ENCODE measurements around the gene MDGA2. TPM values are rescaled to one million over a fixed set of nuclear protein-coding genes. Genes with fewer than 3 reads are reported as not detected.

MDGA2 gene
- total RNA-seq (2016; rRNA removed; fragmentation: Illumina TruSeq; extraction: Trizol) (not detected in 2 replicates), polyA plus RNA-seq (2011; rRNA removed) (not detected in 2 replicates), polyA minus RNA-seq (2011; rRNA and poly(A)+ RNA removed; ENCODE audit: low replicate concordance) (0.14 TPM in 1 of 2 replicates, not detected in the other), Bru-seq, nascent RNA (percentile 0 among the genes with signal in this experiment), BruChase-seq, experiment 1, labeled RNA remaining after a 6-hour chase (percentile 0 among the genes with signal in this experiment), BruChase-seq, experiment 2, labeled RNA remaining after a 2-hour chase (percentile 0 among the genes with signal in this experiment)
- total RNA-seq (2016; cell fraction: cytosol; rRNA removed; fragmentation: Illumina TruSeq; extraction: Trizol; ENCODE audit: low read depth): not detected in 2 replicates
- total RNA-seq (2016; cell fraction: insoluble cytoplasmic fraction; rRNA removed; fragmentation: Illumina TruSeq; extraction: Trizol): not detected in 2 replicates
- total RNA-seq (2016; cell fraction: membrane; rRNA removed; fragmentation: Illumina TruSeq; extraction: Trizol): not detected in 2 replicates
- not detected in 2 replicates for total RNA-seq (2016; cell fraction: nucleus; rRNA removed; fragmentation: Illumina TruSeq; extraction: Trizol)
- not detected in 2 replicates for polyA plus RNA-seq (2011; cell fraction: cytosol; rRNA removed)
- not detected in 2 replicates for polyA plus RNA-seq (2011; cell fraction: nucleus; rRNA removed)
- not detected in 2 replicates for polyA plus RNA-seq (2012)
- not detected in 2 replicates for polyA plus RNA-seq (2016; cell fraction: cytosol; fragmentation: Illumina TruSeq; extraction: Trizol; ENCODE audit: low read depth)
- not detected in 2 replicates for polyA plus RNA-seq (2016; cell fraction: insoluble cytoplasmic fraction; fragmentation: Illumina TruSeq; extraction: Trizol; ENCODE audit: low read depth)
- polyA plus RNA-seq (2016; cell fraction: membrane; fragmentation: Illumina TruSeq; extraction: Trizol; ENCODE audit: low read depth): not detected in 2 replicates
- not detected in 2 replicates for polyA plus RNA-seq (2016; cell fraction: nucleus; fragmentation: Illumina TruSeq; extraction: Trizol; ENCODE audit: insufficient read depth, low read depth)
- polyA minus RNA-seq (2011; cell fraction: cytosol; rRNA and poly(A)+ RNA removed): not detected in 2 replicates
- not detected in 2 replicates for polyA minus RNA-seq (2011; cell fraction: nucleus; rRNA and poly(A)+ RNA removed)
- long read RNA-seq, experiment 1: 0 reads
- long read RNA-seq, experiment 2: 0 reads

DNA sequence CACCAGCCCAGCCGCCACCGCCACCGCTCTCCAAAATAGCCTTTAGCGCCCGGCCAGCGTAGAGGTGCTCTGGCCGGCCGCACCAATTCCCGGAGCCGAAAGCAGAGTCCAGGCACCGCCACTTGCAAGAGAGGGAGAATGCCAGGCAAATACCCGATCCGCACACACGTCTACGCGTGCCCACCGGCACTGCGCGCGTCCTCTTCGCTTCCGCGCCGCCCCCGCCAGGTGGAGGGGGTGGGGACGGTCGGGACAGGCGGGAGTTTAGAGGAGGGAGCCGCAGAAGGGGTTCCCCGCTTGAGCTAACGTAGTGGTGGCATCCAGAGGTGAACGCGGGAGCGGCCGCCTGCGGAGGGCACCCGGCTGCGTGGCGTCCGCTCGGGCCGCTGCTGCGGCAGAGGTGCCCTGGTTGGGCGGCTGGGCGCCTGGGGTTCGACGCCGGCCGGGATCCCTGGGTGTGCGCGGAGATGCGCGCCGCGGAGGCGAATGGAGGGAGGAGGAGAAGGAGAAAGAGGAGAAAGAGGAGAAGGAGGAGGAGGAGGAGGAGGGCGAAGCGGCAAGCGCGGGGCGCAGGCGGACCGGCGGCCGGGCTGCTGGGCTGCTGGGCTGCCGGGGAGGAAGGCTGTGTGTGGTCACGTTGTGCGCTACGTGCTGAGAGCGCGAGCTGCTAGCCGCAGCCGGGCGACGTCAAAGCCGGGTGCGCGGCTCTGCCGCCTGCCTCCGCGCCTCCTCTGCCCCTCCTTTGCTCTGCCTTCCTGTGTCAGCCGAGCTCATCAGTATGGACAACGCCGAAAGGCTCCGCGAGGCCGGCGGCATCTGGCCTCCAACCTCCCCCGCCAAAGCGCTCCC lies at the start of gene MDGA2:
MDGA2 (minus strand) TSS at position 140 of the 849 bp plus-strand sequence.
- no peaks in the 10 kb centered on the region for H3K4me1 ChIP-seq (ENCODE audit: insufficient read depth, low read length)
- FAIRE-seq: no peak
- intact Hi-C loops (cut with micrococcal nuclease; ENCODE audit: unreplicated experiment): no loop called here
- peak within 1 kb of the TSS in 1 of 3 experiments; percentile 40; a peak in 2 of 6 replicates for H3K4me3 ChIP-seq (replicated peaks in 1 of 3; ENCODE audit: insufficient read depth in 1 of 3, low read depth in 2 of 3, low read length in 3 of 3)
- ChIA-PET CTCF (ENCODE audit: low intra/inter-chr PET ratio, low total read pairs) (no interaction called here), POLR2A (no interaction called here)
- ATAC-seq: peak; percentile 68
- H2AFZ ChIP-seq (ENCODE audit: low read length): no peak within 1 kb of the TSS
- H3K79me2 ChIP-seq (ENCODE audit: insufficient read depth, low read length): no peaks in the 10 kb centered on the region
- no peak within 1 kb of the TSS for H3K9ac ChIP-seq (ENCODE audit: insufficient read depth, low read depth, low read length)
- no peak within 1 kb of the TSS for H3K27ac ChIP-seq (ENCODE audit: extremely low read length, insufficient read depth, low read length)
- peak within 1 kb of the TSS; percentile 23; the same call in 1 of the 2 replicates for H3K4me2 ChIP-seq (ENCODE audit: low read depth, low read length)
- H3K9me3 ChIP-seq (ENCODE audit: low read length): no peaks in the 10 kb centered on the region
- TF ChIP-seq KDM5B (CRISPR knock-in tag; IDR thresholded peaks at IDR 0.05; ENCODE audit: borderline replicate concordance) (no peak), EZH2 (conservative IDR thresholded peaks at IDR 0.05; ENCODE audit: low read depth, low read length) (0 out of 2 replicates have a peak, but pooled peaks have one; percentile 46)
- in situ Hi-C loops (cut with HindIII; ENCODE audit: extremely low pct_ligation_motif_present, low pct_unique_long_range_greater_than_20kb): no loop called here
- H3K36me3 ChIP-seq (replicated peaks in 1 of 2; ENCODE audit: control insufficient read depth in 1 of 2, insufficient read depth in 2 of 2, low read length in 2 of 2): no peaks in the 10 kb centered on the region
- WGBS (ENCODE audit: low lambda C conversion rate): 44% methylated on average over 41 of the region's 90 CpGs
- DNase-seq (ENCODE audit: low spot score): no peak
- no peaks in the 10 kb centered on the region for H4K20me1 ChIP-seq (ENCODE audit: insufficient read depth, low read length)
- no TSS peak for BruUV-seq (replicated peaks)
- H3K27me3 ChIP-seq (ENCODE audit: control insufficient read depth in 1 of 2, insufficient read depth in 2 of 2, low read length in 2 of 2): peaks cover 1 to 25% of the 10 kb centered on the region in 2 experiments; a peak in 4 of 5 replicates

Measured in HepG2 (cell line).